HG02678 (cell line): ENCODE data around the gene ARHGEF6.
"Not testable (repeated sequence)": the region's sequence is repeated elsewhere in the genome, so short reads cannot be mapped to it uniquely, and the experiment has no call there.

Experiments
- ATAC-seq: cut with Tn5 transposase; IDR thresholded peaks from one replicate; pipeline ENCODE4 v1.9.1; 2021; ENCODE audit warnings: mild to moderate bottlenecking, moderate library complexity; ENCODE audit not compliant: unreplicated experiment

Gene ARHGEF6, protein sequence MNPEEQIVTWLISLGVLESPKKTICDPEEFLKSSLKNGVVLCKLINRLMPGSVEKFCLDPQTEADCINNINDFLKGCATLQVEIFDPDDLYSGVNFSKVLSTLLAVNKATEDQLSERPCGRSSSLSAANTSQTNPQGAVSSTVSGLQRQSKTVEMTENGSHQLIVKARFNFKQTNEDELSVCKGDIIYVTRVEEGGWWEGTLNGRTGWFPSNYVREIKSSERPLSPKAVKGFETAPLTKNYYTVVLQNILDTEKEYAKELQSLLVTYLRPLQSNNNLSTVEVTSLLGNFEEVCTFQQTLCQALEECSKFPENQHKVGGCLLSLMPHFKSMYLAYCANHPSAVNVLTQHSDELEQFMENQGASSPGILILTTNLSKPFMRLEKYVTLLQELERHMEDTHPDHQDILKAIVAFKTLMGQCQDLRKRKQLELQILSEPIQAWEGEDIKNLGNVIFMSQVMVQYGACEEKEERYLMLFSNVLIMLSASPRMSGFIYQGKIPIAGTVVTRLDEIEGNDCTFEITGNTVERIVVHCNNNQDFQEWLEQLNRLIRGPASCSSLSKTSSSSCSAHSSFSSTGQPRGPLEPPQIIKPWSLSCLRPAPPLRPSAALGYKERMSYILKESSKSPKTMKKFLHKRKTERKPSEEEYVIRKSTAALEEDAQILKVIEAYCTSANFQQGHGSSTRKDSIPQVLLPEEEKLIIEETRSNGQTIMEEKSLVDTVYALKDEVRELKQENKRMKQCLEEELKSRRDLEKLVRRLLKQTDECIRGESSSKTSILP

DNA sequence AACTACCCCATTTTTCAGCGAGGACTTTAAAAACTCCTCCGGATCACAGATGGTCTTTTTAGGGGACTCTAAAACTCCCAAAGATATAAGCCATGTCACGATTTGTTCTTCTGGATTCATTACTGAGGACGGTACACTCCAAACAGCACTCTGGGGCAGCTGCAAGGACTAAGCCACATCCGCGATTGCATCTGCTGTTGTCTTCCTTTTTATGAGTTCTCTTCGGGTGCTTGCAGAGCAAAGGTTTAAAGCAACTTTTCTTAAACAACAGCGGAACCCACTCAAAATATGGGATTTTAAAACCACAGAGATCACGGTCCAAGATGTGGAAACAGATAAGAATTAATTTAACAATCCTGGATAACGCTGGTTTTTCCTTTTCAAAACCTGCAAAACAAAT is at the start of gene ARHGEF6:
Gene ARHGEF6 (minus strand): TSS at position 170 of the 400 bp plus-strand sequence. CDS start 50 bp downstream, at position 120.
- ATAC-seq = peak; percentile 73

DNA sequence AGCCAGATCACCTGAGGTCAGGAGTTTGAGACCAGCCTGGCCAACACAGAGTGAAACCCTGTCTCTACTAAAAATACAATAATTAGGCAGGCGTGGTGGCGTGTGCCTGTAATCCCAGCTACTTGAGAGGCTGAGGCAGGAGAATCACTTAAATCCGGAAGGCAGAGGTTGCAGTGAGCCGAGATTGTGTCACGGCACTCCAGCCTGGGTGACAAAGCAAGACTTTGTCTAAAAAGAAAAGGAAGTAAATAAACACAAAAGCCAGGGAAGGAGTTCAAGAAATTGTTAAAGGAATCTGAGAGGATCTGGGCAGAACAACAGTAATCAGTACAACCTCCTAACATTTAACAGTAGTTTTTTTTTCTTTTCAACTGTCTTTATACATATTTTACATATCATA is 48.7 kb upstream of the ARHGEF6 start:
- no peak for ATAC-seq

DNA sequence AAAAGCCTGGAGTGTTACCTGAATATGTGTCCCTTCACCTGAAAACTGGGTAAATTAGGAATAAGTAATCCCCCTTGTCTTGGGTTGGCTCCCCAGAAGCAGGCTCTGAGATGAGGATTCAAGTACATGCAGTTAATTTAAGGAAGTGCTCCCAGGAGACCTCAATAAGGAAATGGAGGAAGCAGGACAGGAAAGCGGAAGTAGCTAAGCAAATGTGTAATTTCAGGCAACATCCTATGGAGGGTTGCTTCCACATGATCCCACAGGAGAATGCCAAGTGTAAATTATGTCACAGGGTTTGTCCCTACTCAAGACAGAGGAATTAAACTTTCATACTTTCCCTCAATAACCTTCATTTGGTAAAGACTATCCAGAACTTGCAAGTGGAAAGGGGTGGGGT is 48.1 kb upstream of the ARHGEF6 start:
- no peak for ATAC-seq

DNA sequence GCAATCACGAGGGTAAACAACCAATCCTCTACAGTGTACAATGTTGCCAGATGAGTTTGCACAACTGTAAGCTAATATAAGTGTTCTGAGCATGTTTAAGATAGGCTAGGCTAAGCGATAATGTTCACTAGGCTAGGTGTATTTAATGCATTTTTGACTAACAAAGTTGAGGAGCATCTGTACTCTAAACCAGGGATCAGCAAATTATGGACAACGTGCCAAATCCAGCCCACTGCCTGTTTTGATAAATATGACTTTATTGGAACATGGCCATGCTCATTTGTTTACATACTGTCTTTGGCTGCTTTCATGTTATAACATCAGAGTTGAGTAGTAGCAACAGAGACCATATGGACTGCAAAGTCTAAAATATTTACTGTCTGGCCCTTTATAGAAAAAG is 46.3 kb upstream of the ARHGEF6 start:
- ATAC-seq = no peak

DNA sequence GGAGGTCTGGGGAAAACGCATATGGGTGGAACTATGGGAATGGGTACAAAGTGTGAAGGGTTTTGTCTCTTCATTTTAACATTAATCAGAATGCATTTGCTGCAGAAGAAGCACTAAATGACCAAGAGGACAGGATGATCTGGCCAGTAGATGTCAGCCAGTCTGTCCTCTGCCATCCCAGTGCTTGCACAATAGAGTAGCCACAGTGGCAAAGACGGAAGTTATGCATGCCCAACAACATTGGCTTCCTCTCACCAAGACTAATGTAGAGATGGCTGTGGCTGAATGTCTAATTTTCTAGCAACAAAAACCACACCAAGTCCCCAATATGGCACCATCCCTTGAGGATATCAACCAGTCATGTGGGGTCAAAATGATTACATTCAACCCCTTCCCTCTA is 45.0 kb upstream of the ARHGEF6 start:
- no peak for ATAC-seq

DNA sequence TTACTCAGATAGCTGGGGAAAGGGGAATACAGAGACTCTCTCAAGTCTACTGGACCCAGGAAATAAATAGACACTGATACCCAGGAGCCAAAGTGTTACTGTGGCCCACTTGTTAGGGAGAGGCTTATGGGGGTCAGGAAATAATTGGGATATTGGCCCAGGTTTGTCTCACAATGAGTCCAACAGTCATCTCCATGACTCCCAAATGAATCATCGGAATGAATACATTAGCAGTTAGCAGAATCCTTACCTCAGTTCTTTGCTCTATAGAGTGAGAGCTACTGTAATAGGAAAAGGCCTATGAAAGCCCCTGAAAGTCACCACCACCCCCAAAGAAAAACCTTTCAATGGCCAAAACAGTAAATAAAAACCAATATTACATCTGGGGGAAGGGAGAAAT is 42.4 kb upstream of the ARHGEF6 start:
- no peak for ATAC-seq

DNA sequence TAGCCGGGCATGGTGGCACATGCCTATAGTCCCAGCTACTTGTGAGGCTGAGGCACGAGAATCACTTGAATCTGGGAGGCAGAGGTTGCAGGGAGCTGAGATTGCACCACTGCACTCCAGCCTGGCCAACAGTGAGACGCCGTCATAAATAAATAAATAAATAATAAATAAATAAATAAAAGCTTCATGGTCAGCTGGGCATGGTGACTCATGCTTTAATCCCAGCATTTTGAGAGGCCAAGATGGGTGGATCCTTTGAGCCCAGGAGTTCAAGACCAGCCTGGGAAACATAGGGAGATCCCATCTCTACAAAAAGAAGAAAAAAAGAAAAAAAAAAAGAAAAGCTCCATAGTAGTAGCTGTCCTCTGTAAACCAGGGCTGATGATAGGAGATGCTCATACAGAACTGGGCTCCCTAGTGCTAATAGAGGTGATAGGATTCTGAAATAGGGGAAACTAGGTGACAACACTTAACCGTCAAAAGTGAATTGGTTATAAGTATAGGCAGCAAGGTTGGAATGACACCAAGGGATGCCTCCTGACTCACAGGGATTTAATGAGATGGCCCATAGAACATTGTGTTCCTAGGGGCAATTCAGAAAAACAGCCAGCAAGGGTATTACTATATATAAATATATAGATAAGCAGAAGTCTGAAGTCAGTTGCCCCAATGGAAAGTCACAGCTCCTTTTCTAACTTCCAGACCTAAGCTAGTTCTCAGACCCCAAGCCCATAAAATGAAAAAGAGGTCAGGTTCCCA is 41.8 kb upstream of the ARHGEF6 start:
- no peak for ATAC-seq

DNA sequence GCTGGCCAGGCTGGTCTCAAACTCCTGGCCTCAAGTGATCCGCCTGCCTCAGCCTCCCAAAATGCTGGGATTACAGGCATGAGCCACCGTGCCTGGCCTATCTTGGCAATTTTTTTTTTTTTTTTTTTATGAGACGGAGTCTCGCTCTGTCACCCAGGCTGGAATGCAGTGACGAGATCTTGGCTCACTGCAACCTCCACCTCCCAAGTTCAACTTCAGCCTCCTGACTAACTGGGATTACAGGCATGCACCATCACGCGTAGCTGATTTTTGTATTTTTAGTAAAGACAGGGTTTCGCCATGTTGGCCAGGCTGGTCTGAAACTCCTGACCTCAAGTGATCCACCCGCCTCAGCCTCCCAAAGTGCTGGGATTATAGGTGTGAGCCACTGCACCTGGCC is 39.0 kb upstream of the ARHGEF6 start:
- not testable (repeated sequence) for ATAC-seq

DNA sequence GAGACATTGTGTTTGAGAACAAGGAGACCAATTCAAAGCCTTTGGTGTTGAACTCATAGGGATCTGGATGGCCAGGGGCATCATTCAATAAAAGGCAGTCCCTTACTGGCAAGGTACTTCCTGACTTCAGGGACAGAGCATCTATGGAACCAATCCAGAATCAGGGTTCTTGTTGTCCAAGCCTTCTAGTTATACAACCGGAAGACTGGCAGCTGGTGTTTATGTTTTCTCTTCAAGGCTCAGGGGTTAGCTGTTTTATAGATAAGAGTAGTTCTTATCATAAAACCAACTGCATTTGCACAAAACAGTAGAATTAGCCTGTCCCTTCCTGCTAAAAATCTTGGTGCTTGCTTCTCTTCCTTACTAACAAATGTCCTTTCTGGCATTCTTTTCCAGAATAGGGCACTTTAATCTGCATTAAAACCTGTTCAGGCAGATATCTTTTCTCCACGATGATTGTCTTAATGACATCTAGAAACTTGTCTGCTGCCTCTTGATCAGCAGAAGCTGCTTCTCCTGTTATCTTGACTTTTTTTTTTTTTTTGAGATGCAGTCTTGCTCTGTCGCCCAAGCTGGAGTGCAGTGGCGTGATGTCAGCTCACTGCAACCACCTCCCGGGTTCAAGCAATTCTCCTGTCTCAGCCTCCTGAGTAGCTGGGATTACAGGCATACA is 38.4 kb upstream of the ARHGEF6 start:
- ATAC-seq = no peak

DNA sequence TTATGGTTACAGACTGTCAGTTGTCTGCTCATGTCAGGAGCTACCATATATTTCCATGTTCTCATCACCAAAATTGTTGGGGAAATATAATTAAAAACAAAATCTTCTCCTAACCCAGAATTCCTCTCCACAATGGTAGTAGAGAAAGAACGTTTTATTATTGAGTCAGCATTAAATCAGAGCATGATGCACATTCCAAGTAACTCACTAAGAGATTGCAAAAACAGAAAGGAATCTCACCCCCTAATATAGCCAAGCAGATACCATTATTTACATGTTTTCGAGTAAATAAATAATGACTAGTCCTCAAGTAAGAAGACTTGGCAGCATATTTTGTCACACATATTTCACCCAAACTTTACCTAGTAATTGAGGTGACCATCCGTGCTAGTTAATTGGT is 36.2 kb upstream of the ARHGEF6 start:
- ATAC-seq = no peak

DNA sequence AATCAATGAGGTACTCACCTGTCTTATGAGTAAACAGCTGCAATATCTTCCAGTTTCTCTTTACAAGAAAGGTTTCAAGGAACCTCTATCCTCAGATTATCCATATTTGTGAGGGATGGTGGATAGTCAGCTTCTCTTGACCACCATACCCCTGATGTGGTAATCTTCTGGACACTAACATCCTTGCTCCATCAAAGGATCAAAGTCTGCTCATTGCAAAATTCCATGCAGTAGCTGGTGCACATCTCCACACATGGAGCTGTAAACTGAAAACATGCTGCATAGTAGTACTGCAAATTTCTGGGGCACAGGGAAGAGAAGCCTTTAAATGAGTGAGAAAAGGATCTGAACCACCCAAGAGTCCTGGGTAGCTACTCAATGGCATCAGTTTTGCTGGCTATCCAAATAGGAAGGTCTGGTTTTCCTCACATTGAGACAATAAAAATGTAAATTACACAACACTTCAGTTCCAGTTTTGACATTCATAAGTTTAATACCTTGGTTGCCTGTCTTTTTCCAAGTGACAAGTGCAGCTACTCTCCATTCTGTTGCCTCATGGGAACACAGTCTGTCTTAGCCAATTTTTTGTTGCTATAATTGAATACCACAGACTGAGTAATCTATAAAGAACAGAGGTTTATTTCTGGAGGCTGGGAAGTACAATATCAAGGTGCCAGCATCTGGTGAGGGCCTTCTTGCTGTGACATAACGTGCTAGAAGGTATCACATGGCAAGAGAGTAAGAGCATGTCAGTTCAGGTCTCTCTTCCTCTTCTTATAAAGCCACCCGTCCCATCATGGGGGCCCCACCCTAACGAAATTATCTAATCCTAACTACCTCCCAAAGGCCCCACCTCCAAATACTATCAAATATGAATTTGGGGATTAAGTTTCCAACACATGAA is 34.4 kb upstream of the ARHGEF6 start:
- ATAC-seq = no peak

DNA sequence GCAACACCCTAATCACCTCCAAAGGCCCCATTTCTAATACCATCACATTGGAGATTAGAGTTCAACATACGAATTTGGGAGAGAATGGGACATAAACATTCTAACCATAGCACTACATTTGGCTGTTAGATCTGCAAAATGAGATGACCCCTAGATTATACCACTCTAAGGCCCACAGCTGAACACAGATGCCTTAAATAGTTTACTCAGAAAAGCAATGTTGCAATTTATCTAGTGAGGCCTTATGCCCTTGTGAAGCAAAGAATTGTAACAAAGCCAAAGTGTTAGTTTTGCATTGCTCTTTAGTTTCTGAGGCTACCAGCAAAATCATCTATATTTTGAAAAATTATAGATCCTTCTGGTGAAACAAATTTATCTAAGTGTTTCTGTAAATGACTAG is 31.6 kb upstream of the ARHGEF6 start:
- no peak for ATAC-seq

DNA sequence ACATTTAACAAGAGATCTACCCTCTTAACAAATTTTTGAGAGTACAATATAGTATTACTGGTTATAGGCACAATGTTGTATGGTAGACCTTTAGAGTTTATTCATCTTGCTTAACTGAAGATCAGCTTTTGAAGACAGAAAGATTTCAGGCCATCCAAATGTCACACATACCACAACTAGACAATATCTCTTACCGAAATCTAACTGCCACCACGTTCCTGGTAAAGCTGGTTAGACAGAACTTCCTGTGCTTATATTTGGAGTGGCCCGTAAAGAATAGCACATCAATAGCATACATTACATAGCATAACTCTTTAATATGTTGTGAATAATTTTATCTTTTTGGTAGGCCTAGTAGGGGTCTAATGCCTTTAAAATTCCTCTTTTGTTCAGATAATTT is 29.8 kb upstream of the ARHGEF6 start:
- ATAC-seq = no peak

DNA sequence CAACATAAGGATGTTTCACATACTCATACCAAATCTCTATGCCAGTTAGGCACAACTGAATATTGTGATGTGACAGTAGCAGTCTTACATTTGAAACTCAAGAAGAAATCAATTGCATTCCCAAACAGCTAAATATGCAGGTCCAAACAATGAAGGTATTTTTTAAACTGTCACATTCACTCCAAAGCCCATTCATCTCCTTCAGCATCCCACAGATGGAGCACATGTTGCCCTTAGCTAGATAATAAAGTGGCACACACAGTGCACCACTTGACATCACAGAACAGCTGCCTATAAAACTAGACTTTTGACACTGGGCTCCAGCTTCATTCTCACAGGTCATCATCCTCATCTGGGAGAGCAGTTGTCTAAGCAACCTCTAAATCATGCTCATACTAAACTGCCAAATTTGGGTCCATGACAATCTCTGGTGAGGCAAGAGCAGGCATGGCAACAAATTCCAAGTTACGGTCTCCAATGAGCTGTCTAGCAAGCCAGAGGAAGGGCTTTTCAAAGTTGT is 26.2 kb upstream of the ARHGEF6 start:
- no peak for ATAC-seq

DNA sequence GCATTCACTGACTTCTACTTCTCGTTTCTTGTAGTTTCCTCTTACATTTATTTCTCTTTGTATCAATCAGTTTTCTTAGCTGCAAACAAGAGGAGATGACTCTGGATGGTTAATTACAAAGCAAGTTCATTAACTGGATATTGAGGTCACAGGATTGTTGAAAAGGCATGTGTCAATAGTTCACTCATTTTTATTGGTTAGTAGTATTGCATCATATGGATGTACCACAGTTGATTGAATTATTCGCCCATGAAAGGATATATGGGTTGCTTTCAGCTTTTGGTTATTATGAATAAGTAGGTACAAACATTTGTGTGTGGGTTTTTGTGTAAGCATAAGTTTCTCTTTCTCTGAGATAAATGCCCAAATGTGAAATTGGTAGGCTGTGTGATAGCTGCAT is 21.8 kb upstream of the ARHGEF6 start:
- no peak for ATAC-seq

DNA sequence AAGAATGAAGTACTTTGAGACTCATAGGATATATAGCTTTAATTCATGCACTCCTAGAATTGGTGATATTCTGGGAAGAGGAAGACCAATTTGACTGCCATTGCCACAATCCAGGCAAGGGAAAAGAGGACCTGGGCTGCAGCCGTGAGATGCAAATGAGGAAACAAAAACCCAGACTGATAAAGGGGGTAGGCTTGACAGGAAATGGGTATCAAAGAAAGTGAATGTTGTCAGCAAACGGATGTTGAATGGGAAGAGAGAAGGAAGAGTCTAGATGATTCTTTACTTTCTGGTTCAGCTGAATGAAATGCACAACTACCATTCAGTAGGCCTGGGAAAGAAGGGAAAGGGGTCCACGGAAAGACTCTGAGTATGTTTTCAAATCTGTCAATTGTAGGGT is 17.1 kb upstream of the ARHGEF6 start:
- ATAC-seq = no peak

DNA sequence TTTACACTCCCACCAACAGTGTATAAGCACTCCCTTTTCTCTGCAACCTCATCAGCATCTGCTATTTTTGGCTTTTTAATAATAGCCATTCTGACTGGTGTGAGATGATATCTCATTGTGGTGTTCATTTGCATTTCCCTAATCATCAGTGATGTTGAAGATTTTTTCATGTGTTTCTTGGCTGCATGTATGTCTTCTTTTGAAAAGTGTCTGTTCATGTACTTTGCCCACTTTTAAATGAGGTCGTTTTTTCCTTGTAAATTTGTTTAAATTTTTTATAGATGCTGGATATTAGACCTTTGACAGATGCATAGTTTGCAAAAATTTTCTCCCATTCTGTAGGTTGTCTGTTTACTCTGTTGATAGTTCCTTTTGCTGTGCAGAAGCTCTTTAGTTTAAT is 14.4 kb upstream of the ARHGEF6 start:
- not testable (repeated sequence) for ATAC-seq

DNA sequence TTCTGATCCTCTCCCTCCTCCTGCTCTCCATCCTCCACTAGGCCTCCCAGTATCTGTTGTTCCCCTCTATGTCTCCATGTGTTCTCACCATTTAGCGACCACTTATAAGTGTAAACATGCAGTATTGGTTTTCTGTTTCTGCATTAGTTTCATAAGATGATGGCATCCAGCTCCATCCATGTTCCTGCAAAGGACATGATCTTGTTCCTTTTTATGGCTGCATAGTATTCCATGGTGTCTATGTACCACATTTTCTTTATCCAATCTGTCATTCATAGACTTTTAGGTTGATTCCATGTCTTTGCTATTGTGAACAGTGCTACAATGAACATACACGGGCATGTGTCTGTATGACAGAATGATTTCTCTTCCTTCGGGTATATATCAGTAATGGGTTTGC is 13.9 kb upstream of the ARHGEF6 start:
- ATAC-seq = not testable (repeated sequence)

DNA sequence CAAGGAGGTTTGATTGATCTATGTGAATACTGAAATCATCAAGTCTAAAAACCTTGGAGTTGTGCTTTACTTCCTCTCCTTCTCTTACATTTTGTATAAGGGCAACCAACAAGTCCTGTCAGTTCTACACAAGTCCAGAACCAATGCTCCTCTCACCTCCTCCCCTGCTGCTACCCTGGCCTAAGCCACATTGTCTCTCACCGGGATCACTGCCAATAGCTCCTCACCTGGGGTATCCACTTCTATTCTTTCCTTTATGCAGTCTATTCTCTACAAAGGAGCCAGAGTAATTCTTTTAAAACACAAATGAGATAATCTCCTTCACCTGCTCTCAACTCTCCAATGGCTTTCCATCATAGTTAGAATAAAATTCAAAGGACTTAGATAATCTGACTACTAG is 13.3 kb upstream of the ARHGEF6 start:
- no peak for ATAC-seq

DNA sequence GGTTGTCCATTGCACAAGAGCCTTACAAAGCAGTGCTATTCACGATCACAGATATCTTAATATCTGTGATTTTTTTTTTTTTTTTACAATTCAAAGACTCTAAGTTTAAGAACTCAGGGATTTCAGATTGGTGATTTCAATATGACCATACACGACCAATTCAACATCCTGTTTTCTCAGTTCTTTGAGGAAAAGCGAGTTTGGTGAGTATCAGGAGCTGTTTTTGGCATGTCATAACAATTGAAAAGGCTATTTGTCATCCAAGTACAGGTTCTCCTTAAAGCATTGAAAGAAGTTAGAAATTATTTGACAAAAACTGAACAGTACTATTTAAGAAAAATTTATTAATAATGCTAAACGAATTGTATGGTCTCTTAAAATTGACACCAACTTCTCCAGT is 9.1 kb upstream of the ARHGEF6 start:
- ATAC-seq = no peak
